Hepatic stellate cell (primary cell): Measurements from ENCODE around the gene RIBC2.
"Not testable (repeated sequence)": the region's sequence is repeated elsewhere in the genome, so short reads cannot be mapped to it uniquely, and the experiment has no call there.

Experiments used
- DNase-seq: peaks from one replicate; pipeline ENCODE4 v3.0.0; 2011; ENCODE audit warnings: low spot score

RIBC2 gene

GRCh38 chr22:45450101-45450785 is 36.8 kb downstream of the RIBC2 start:
- DNase-seq, result no peak

GRCh38 chr22:45450921-45451651 is 37.6 kb downstream of the RIBC2 start:
- DNase-seq, result peak; percentile 61

- DNase-seq, result no peak
Measured at GRCh38 chr22:45451972-45452371, 38.5 kb downstream of the RIBC2 start.

- DNase-seq, result no peak
Measured at GRCh38 chr22:45452565-45453379, 39.3 kb downstream of the RIBC2 start.

GRCh38 chr22:45453764-45454163 is 40.3 kb downstream of the RIBC2 start:
- no peak for DNase-seq

GRCh38 chr22:45454275-45454674 is 40.8 kb downstream of the RIBC2 start:
- no peak for DNase-seq

- DNase-seq, result no peak
Measured at GRCh38 chr22:45455212-45455611, 41.7 kb downstream of the RIBC2 start.

- no peak for DNase-seq
Measured at GRCh38 chr22:45455621-45456020, 42.1 kb downstream of the RIBC2 start.

- DNase-seq, result no peak
Measured at GRCh38 chr22:45456811-45457210, 43.3 kb downstream of the RIBC2 start.

GRCh38 chr22:45458532-45458931 is 45.0 kb downstream of the RIBC2 start:
- no peak for DNase-seq

- no peak for DNase-seq
Measured at GRCh38 chr22:45459235-45459634, 45.7 kb downstream of the RIBC2 start.

GRCh38 chr22:45460288-45461109 is 47.0 kb downstream of the RIBC2 start:
- peak; percentile 32 for DNase-seq

GRCh38 chr22:45462034-45462655 is 48.7 kb downstream of the RIBC2 start:
- no peak for DNase-seq

- DNase-seq, result not testable (repeated sequence)
Measured at GRCh38 chr22:45463691-45464090, 50.2 kb downstream of the RIBC2 start.

GRCh38 chr22:45465633-45466032 is 52.1 kb downstream of the RIBC2 start:
- DNase-seq, result no peak

GRCh38 chr22:45468872-45469271 is 55.4 kb downstream of the RIBC2 start:
- DNase-seq, result no peak

GRCh38 chr22:45469281-45470073 is 56.0 kb downstream of the RIBC2 start:
- no peak for DNase-seq

- no peak for DNase-seq
Measured at GRCh38 chr22:45470871-45471270, 57.4 kb downstream of the RIBC2 start.

- no peak for DNase-seq
Measured at GRCh38 chr22:45472426-45472825, 58.9 kb downstream of the RIBC2 start.

- no peak for DNase-seq
Measured at GRCh38 chr22:45473626-45474237, 60.2 kb downstream of the RIBC2 start.
